ENCODE results near the gene ST3GAL3.

- TF ChIP-seq, protein P1, sequence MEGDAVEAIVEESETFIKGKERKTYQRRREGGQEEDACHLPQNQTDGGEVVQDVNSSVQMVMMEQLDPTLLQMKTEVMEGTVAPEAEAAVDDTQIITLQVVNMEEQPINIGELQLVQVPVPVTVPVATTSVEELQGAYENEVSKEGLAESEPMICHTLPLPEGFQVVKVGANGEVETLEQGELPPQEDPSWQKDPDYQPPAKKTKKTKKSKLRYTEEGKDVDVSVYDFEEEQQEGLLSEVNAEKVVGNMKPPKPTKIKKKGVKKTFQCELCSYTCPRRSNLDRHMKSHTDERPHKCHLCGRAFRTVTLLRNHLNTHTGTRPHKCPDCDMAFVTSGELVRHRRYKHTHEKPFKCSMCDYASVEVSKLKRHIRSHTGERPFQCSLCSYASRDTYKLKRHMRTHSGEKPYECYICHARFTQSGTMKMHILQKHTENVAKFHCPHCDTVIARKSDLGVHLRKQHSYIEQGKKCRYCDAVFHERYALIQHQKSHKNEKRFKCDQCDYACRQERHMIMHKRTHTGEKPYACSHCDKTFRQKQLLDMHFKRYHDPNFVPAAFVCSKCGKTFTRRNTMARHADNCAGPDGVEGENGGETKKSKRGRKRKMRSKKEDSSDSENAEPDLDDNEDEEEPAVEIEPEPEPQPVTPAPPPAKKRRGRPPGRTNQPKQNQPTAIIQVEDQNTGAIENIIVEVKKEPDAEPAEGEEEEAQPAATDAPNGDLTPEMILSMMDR (IDR thresholded peaks at IDR 0.05): no peak
- no peak for TF ChIP-seq POLR2A (IDR thresholded peaks at IDR 0.05)
Measured at GRCh38 chr1:43835082-43836021, 128.0 kb downstream of the ST3GAL3 start.

All from right lobe of liver (tissue), 4 donors.